Heart left ventricle (tissue), 13 donors: ENCODE measurements around the gene CDH12.

ENCODE experiments used
- POLR2A ChIP-seq, 2 donors: fragments of 450-650 bp; IDR thresholded peaks; one replicate each; pipeline ENCODE4 v1.6.1; 2017; ENCODE audit warnings: antibody characterized with exemption in 2 of 2, mild to moderate bottlenecking in 2 of 2, moderate library complexity in 2 of 2
- TF ChIP-seq, protein P1 (sequence below), 12 donors: fragments of 200-600 bp; sonication (generic) in 4 of 12; IDR thresholded peaks; one replicate each; pipeline versions ENCODE4 v1.5.0 to v1.8.0; 2018 to 2022; ENCODE audit warnings: antibody characterized with exemption in 12 of 12, mild to moderate bottlenecking in 5 of 12
- donor health status: ischemic (EF 13 %, LVEDD 7.1; RV severe dilation, severe dysfunction).
- donor health status: DM: no; HTN: yes; CAD: no.
- donor health status: DM: no; HTN: no; CAD: no.
- donor health status: ischemic (EF 25% LVEDD 6.9; RV normal size, moderate dysfunction).
- donor health status: ischemic (EF 25% LVEDD 5.7; RV mildly dilated, moderate dysfunction).
- donor health status: ischemic (EF 35%, LVEDD 5.7; RV mildly dilated, moderate dysfunction).
- donor health status: nonischemic (EF 11% LVEDD 7.7; RV severe dilation, severe dysfunction).
- donor health status: DM: yes; HTN: yes; CAD: no.
- donor health status: PGD.
- donor health status: ischemic (EF 29% LVEDD 5.4; RV normal size, mild dysfunction).
- donor health status: nonischemic (EF 23%, LVEDD 6.1; RV moderate dilation, normal function).

DNA sequence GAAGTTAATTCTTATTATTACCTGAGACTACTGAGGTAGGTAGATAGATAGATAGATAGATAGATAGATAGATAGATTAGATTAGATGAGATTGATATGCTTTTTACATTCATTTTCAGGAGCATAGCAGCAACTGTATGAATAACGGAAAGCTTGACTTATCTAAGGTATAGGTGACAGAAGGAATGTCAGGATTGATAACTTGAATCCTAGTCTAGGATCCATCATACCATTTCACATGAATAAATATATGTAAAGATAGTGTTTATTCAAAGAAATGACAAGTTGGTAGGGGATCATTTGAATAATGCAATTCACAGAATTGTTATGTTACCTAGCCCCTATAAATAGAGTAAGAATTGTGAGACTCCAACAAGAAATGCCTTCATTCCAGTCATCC is 1008.2 kb downstream of the CDH12 start:
- no peak for TF ChIP-seq POLR2A (IDR thresholded peaks at IDR 0.05)
- TF ChIP-seq, protein P1, sequence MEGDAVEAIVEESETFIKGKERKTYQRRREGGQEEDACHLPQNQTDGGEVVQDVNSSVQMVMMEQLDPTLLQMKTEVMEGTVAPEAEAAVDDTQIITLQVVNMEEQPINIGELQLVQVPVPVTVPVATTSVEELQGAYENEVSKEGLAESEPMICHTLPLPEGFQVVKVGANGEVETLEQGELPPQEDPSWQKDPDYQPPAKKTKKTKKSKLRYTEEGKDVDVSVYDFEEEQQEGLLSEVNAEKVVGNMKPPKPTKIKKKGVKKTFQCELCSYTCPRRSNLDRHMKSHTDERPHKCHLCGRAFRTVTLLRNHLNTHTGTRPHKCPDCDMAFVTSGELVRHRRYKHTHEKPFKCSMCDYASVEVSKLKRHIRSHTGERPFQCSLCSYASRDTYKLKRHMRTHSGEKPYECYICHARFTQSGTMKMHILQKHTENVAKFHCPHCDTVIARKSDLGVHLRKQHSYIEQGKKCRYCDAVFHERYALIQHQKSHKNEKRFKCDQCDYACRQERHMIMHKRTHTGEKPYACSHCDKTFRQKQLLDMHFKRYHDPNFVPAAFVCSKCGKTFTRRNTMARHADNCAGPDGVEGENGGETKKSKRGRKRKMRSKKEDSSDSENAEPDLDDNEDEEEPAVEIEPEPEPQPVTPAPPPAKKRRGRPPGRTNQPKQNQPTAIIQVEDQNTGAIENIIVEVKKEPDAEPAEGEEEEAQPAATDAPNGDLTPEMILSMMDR (IDR thresholded peaks at IDR 0.05), result no peak
